Amygdala (tissue), 56 donors: ENCODE data around the gene ATP2A1.
A peak's percentile ranks its signal among the peaks of the same experiment; 100 is the strongest.
"Not testable (repeated sequence)": the region's sequence is repeated elsewhere in the genome, so short reads cannot be mapped to it uniquely, and the experiment has no call there.

ENCODE experiments used
- DNase-seq, 56 donors: peaks; one replicate each; lab custom pipeline; 2025; lab: John Stamatoyannopoulos, UW

Gene ATP2A1

GRCh38 chr16:28932339-28933141 lies 54.3 kb downstream of the ATP2A1 start:
- DNase-seq = no peak

- DNase-seq = no peak
Measured at GRCh38 chr16:28933171-28933570, 54.9 kb downstream of the ATP2A1 start.

GRCh38 chr16:28935346-28935745 lies 57.1 kb downstream of the ATP2A1 start:
- no peak for DNase-seq

- DNase-seq = peak in 42 of 56 donors; percentile 0 to 70 (median 30)
Measured at GRCh38 chr16:28935924-28936783, 57.9 kb downstream of the ATP2A1 start.

- no peak for DNase-seq
Measured at GRCh38 chr16:28936784-28937155, 58.5 kb downstream of the ATP2A1 start.

- DNase-seq = no peak
Measured at GRCh38 chr16:28937222-28937876, 59.1 kb downstream of the ATP2A1 start.

- DNase-seq = no peak
Measured at GRCh38 chr16:28938721-28939120, 60.4 kb downstream of the ATP2A1 start.

GRCh38 chr16:28939825-28940224 lies 61.5 kb downstream of the ATP2A1 start:
- not testable (repeated sequence) for DNase-seq

GRCh38 chr16:28943281-28943680 lies 65.0 kb downstream of the ATP2A1 start:
- DNase-seq = no peak

GRCh38 chr16:28946681-28947080 lies 68.4 kb downstream of the ATP2A1 start:
- no peak for DNase-seq

- DNase-seq = peak; percentile 90 to 100 (median 100)
Measured at GRCh38 chr16:28950648-28951409, 72.5 kb downstream of the ATP2A1 start, which contains the start of gene NFATC2IP. Gene NFATC2IP (plus strand): TSS chr16:28950937. CDS start chr16:28951012, 75 bp downstream.

- DNase-seq = peak in 4 of 56 donors; percentile 30 to 44 (median 35)
Measured at GRCh38 chr16:28951410-28951943, 73.2 kb downstream of the ATP2A1 start.
